Measurements from ENCODE around the gene KDM5A. TPM values are rescaled to one million over a fixed set of nuclear protein-coding genes. Genes with fewer than 3 reads are reported as not detected.

KDM5A gene
- total and polyA plus RNA-seq, 10 of the 15 experiments (the other 5 are each of a cell fraction or from before 2014, with no cell fraction given), result 9.0 to 59.9 (median 27.7) TPM

- Histone ChIP-seq H3K27me3 (replicated peaks in 1 of 2; ENCODE audit: control insufficient read depth in 2 of 2, insufficient read depth in 2 of 2, low read length in 1 of 2) (no peaks in the 10 kb centered on the region), H3K79me2 (ENCODE audit: control insufficient read depth, insufficient read depth, low read length) (no peaks in the 10 kb centered on the region), H3K4me2 (ENCODE audit: control insufficient read depth, insufficient read depth) (no peak overlapping the region), H3K27ac (ENCODE audit: control insufficient read depth, insufficient read depth) (no peak overlapping the region), H4K20me1 (ENCODE audit: control insufficient read depth, insufficient read depth) (no peaks in the 10 kb centered on the region), H3K9me3 (replicated peaks; ENCODE audit: control insufficient read depth, insufficient read depth, low read length) (peaks cover 4% of the 10 kb centered on the region; the same call in 2 of the 3 replicates), H3K4me3 (no peak overlapping the region), H3K4me1 (ENCODE audit: control insufficient read depth, insufficient read depth, low read length) (no peaks in the 10 kb centered on the region), H2AFZ (ENCODE audit: control insufficient read depth, low read depth, low read length) (no peak overlapping the region), H3K36me3 (ENCODE audit: control insufficient read depth in 2 of 2, insufficient read depth in 2 of 2, low read length in 1 of 2) (no peaks in the 10 kb centered on the region), H3K9ac (ENCODE audit: control insufficient read depth, insufficient read depth, low read length) (no peak overlapping the region)
- ChIA-PET RAD21 (ENCODE audit: unreplicated experiment) (no interaction called here), SMC1A (ENCODE audit: uncharacterized antibody, unreplicated experiment) (no interaction called here), CTCF (no interaction called here), POLR2A (no interaction called here)
- WGBS (ENCODE audit: insufficient coverage, insufficient replicate concordance, low lambda C conversion rate, missing lambda C conversion rate), result 51% methylated on average over 9 of the region's 9 CpGs
- no TSS peak for BruUV-seq (replicated peaks)
- no peak for TF ChIP-seq CUX1 (IDR thresholded peaks at IDR 0.05; ENCODE audit: insufficient replicate concordance, low read depth, low read length)
- no peak for TF ChIP-seq PAX5 (IDR thresholded peaks at IDR 0.05; ENCODE audit: borderline replicate concordance, low read depth, low read length)
- no peak for TF ChIP-seq NFIC (IDR thresholded peaks at IDR 0.05; ENCODE audit: low read depth, low read length)
- TF ChIP-seq HDGF (IDR thresholded peaks at IDR 0.05), result no peak
- no peak for TF ChIP-seq USF2 (IDR thresholded peaks at IDR 0.05; ENCODE audit: borderline replicate concordance, low read depth, low read length)
- TF ChIP-seq NR2C1 (IDR thresholded peaks at IDR 0.05), result no peak
- no peak for TF ChIP-seq KDM1A (IDR thresholded peaks at IDR 0.05; ENCODE audit: borderline replicate concordance)
- no peak for TF ChIP-seq ZNF384 (IDR thresholded peaks at IDR 0.05; ENCODE audit: borderline replicate concordance, low read depth, low read length)
- no peak for TF ChIP-seq NRF1 (conservative IDR thresholded peaks at IDR 0.05; ENCODE audit: low read depth, low read length)
- no peak for TF ChIP-seq EP300 (IDR thresholded peaks at IDR 0.05; ENCODE audit: borderline replicate concordance in 1 of 2, control insufficient read depth in 1 of 2, low read depth in 2 of 2, low read length in 2 of 2)
- no peak for TF ChIP-seq MEF2A (IDR thresholded peaks at IDR 0.05; ENCODE audit: insufficient read depth, low read depth, low read length)
- no peak for TF ChIP-seq ELK1 (IDR thresholded peaks at IDR 0.05; ENCODE audit: low read depth, low read length)
- no peak for TF ChIP-seq SMAD5 (IDR thresholded peaks at IDR 0.05; ENCODE audit: low read depth)
- no peak for TF ChIP-seq ATF3 (IDR thresholded peaks at IDR 0.05; ENCODE audit: borderline replicate concordance, extremely low read depth, low read depth, low read length)
- TF ChIP-seq IKZF1 (conservative IDR thresholded peaks at IDR 0.05), result no peak
- no peak for TF ChIP-seq SUZ12 (IDR thresholded peaks at IDR 0.05; ENCODE audit: unreplicated experiment)
- TF ChIP-seq E2F4 (IDR thresholded peaks at IDR 0.05; ENCODE audit: low read depth, low read length), result no peak
- in situ Hi-C loops (cut with MboI), result no loop called here
- FAIRE-seq (no peak), ATAC-seq (no peak), DNase-seq (ENCODE audit: low read depth, low spot score) (no peak)
- intact Hi-C loops (cut with micrococcal nuclease; ENCODE audit: unreplicated experiment), result no loop called here
These were observed 148.6 kb downstream of the KDM5A start for GRCh38 chr12:240566-240965.
